Naive thymus-derived CD4-positive, alpha-beta T cell (primary cell): Measurements from ENCODE around the gene DERA. TPM values are rescaled to one million over a fixed set of nuclear protein-coding genes. Genes with fewer than 3 reads are reported as not detected.
"Not testable (repeated sequence)": the region's sequence is repeated elsewhere in the genome, so short reads cannot be mapped to it uniquely, and the experiment has no call there.

Source experiments
- ATAC-seq: fragments of 150-1000 bp; cut with Tn5 transposase; 2 replicates; pipeline ENCODE4 v1.10.0; 2021; ENCODE audit warnings: mild to moderate bottlenecking, moderate library complexity
- CTCF ChIA-PET: fragments of 350-600 bp; sonication (Branson Sonifier 250); formaldehyde crosslinking; loops from one replicate; lab custom pipeline; 2021; ENCODE audit warnings: antibody characterized with exemption; lab: Charles Lee
- POLR2A ChIA-PET: fragments of 350-600 bp; sonication (Branson Sonifier 250); formaldehyde crosslinking; loops from one replicate; lab custom pipeline; 2021; ENCODE audit warnings: antibody characterized with exemption, inconsistent platforms; lab: Charles Lee
- DNase-seq, 9 donors: peaks; one replicate each; pipeline versions ENCODE4 v3.0.0 to v3.0.0-alpha.2; 2020 to 2022; ENCODE audit warnings: mixed read lengths in 1 of 9
- H3K27ac ChIP-seq: one replicate; pipeline ENCODE4 v1.7.0; 2013; ENCODE audit warnings: mild to moderate bottlenecking, low read depth, low read length, moderate library complexity
- H3K27me3 ChIP-seq, 2 donors: one replicate each; pipeline ENCODE4 v1.7.0; 2013; ENCODE audit warnings: low read length in 2 of 2, mild to moderate bottlenecking in 2 of 2, moderate library complexity in 2 of 2; ENCODE audit not compliant: control insufficient read depth in 2 of 2, insufficient read depth in 2 of 2
- H3K36me3 ChIP-seq, 3 experiments: 1 replicate in 2 of 3; 2 replicates in 1 of 3; pipeline ENCODE4 v1.7.0; 2013; ENCODE audit warnings: low read length in 3 of 3, mild to moderate bottlenecking in 3 of 3, moderate library complexity in 1 of 3; ENCODE audit not compliant: insufficient read depth in 3 of 3, control insufficient read depth in 2 of 3
- H3K4me1 ChIP-seq, 2 donors: one replicate each; pipeline ENCODE4 v1.7.0; 2013; ENCODE audit warnings: low read length in 2 of 2, mild to moderate bottlenecking in 2 of 2, moderate library complexity in 1 of 2; ENCODE audit not compliant: control insufficient read depth in 2 of 2, insufficient read depth in 2 of 2
- H3K4me3 ChIP-seq: 2 replicates; pipeline ENCODE4 v1.7.0; 2013; ENCODE audit warnings: mild to moderate bottlenecking, low read length
- H3K9me3 ChIP-seq, 3 experiments: 1 replicate in 2 of 3; 2 replicates in 1 of 3; pipeline ENCODE4 v1.7.0; 2013; ENCODE audit warnings: low read length in 3 of 3; ENCODE audit not compliant: control insufficient read depth in 2 of 3
- H3K27ac Mint-ChIP-seq, 9 donors: one replicate each; pipeline ENCODE4 v1.8.0; 2020 to 2022; ENCODE audit warnings: mixed read lengths in 9 of 9, mild to moderate bottlenecking in 8 of 9, moderate library complexity in 5 of 9, inconsistent platforms in 2 of 9
- H3K27me3 Mint-ChIP-seq, 5 donors: one replicate each; pipeline ENCODE4 v1.8.0; 2021 to 2022; ENCODE audit warnings: mixed read lengths in 5 of 5, mild to moderate bottlenecking in 1 of 5
- H3K36me3 Mint-ChIP-seq, 5 donors: one replicate each; pipeline ENCODE4 v1.8.0; 2020 to 2022; ENCODE audit warnings: mixed read lengths in 5 of 5, mild to moderate bottlenecking in 3 of 5, inconsistent platforms in 1 of 5
- H3K4me1 Mint-ChIP-seq, 7 donors: one replicate each; pipeline ENCODE4 v1.8.0; 2020 to 2022; ENCODE audit warnings: mixed read lengths in 7 of 7, mild to moderate bottlenecking in 3 of 7, inconsistent platforms in 1 of 7
- H3K4me3 Mint-ChIP-seq, 10 donors: one replicate each; pipeline ENCODE4 v1.8.0; 2020 to 2022; ENCODE audit warnings: mild to moderate bottlenecking in 10 of 10, mixed read lengths in 10 of 10, moderate library complexity in 6 of 10, inconsistent platforms in 2 of 10
- H3K9me3 Mint-ChIP-seq, 11 donors: one replicate each; pipeline ENCODE4 v1.8.0; 2020 to 2022; ENCODE audit warnings: mixed read lengths in 11 of 11, mild to moderate bottlenecking in 4 of 11, inconsistent platforms in 1 of 11, moderate library complexity in 1 of 11
- intact Hi-C, 2 donors: fragments of 100-400 bp; cut with micrococcal nuclease; formaldehyde crosslinking; loops; one replicate each; pipeline ENCODE4 v1.15.1; 2023
- polyA plus RNA-seq, 2 donors: library from polyadenylated mRNA; unstranded; fragments of 300-500 nt; fragmentation: Illumina TruSeq; gene quantifications; one replicate each; pipeline ENCODE4 v1.2.3, GENCODE V29; 2021
- total RNA-seq, 6 experiments: library from RNA in 5 of 6; stranded (reverse) in 5 of 6; gene quantifications; 1 replicate in 5 of 6; 2 replicates in 1 of 6; pipeline ENCODE4 v1.2.3 and lab custom pipeline; 2021 to 2026

DERA gene
- total and polyA plus RNA-seq, 7 experiments from 2014 or later = 8.4 to 33.4 (median 14.6) TPM

DNA sequence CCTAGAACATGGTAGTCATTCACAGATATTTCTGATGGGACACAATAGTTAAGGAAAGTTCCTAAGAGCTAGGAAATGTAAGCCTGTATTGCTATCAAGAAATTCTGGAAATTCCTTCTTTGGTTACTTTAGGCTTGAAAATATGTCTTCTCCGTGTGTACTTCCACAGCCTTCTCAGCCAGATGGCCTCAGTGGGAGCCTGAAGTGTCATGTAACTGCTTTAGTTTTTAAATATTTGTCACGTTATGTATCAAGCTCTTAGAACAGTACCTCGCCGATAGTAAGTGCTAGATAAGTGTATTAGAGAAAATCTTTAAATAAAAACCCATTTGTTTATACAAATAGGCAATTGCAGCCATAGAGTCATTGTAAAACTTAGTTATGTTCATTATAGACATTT is 95.6 kb downstream of the DERA start:
- ChIA-PET POLR2A (no interaction called here), CTCF (no interaction called here)
- H3K36me3 ChIP-seq = no peaks in the 10 kb centered on the region
- peaks cover 0 to 1% (median 0%) of the 10 kb centered on the region in 7 donors for H3K4me1 Mint-ChIP-seq
- no peaks in the 10 kb centered on the region for H3K4me1 ChIP-seq
- no peak overlapping the region for H3K4me3 Mint-ChIP-seq
- DNase-seq (no peak), ATAC-seq (no peak)
- no peaks in the 10 kb centered on the region for H3K9me3 ChIP-seq
- H3K9me3 Mint-ChIP-seq = peaks cover 0 to 6% (median 0%) of the 10 kb centered on the region in 11 donors
- no peak overlapping the region for H3K27ac Mint-ChIP-seq
- intact Hi-C loops = no loop called here
- no peak overlapping the region for H3K27ac ChIP-seq
- peaks cover 2 to 70% (median 54%) of the 10 kb centered on the region in 5 donors for H3K36me3 Mint-ChIP-seq
- no peaks in the 10 kb centered on the region for H3K27me3 ChIP-seq
- no peaks in the 10 kb centered on the region for H3K27me3 Mint-ChIP-seq
- H3K4me3 ChIP-seq = no peak overlapping the region

GRCh38 chr12:16008421-16008824 is 97.3 kb downstream of the DERA start:
- H3K27ac Mint-ChIP-seq = no peak overlapping the region
- DNase-seq (no peak), ATAC-seq (no peak)
- intact Hi-C loops = no loop called here
- peaks cover 8 to 77% (median 63%) of the 10 kb centered on the region in 5 donors for H3K36me3 Mint-ChIP-seq
- peaks cover 0 to 1% (median 0%) of the 10 kb centered on the region in 7 donors for H3K4me1 Mint-ChIP-seq
- no peak overlapping the region for H3K4me3 Mint-ChIP-seq
- Histone ChIP-seq H3K27ac (no peak overlapping the region), H3K9me3 (no peaks in the 10 kb centered on the region), H3K27me3 (no peaks in the 10 kb centered on the region), H3K36me3 (no peaks in the 10 kb centered on the region), H3K4me1 (no peaks in the 10 kb centered on the region), H3K4me3 (no peak overlapping the region)
- POLR2A ChIA-PET = no interaction called here
- H3K27me3 Mint-ChIP-seq = no peaks in the 10 kb centered on the region
- CTCF ChIA-PET = no interaction called here
- peaks cover 4 to 22% (median 8%) of the 10 kb centered on the region in 11 donors for H3K9me3 Mint-ChIP-seq

DNA sequence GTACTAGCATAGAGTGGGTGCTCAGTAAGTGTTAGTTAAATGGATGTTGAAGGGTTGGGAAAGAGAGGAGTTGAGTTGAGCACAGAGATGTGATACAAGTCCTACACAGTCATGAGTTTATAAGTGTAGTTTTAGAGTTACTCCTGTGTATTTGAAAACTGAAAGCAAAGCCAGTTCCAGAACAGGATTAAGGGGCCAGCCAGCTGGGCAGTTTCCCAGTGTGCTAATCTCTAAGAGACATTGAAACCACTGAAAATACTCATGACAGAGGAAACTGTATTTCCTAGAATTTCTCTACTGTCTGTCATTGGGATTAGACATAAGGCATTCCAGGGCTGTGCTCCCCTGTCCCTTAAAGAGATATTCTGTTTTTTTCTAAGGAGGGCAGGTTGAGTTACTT is 101.0 kb downstream of the DERA start:
- H3K36me3 Mint-ChIP-seq = peaks cover 23 to 86% (median 75%) of the 10 kb centered on the region in 5 donors
- no peak overlapping the region for H3K4me3 ChIP-seq
- intact Hi-C loops = no loop called here
- peaks cover 0 to 11% (median 6%) of the 10 kb centered on the region in 3 experiments for H3K9me3 ChIP-seq
- H3K27ac Mint-ChIP-seq = no peak overlapping the region
- DNase-seq (no peak), ATAC-seq (no peak)
- H3K36me3 ChIP-seq = no peaks in the 10 kb centered on the region
- no peaks in the 10 kb centered on the region for H3K27me3 ChIP-seq
- POLR2A ChIA-PET = no interaction called here
- no peaks in the 10 kb centered on the region for H3K27me3 Mint-ChIP-seq
- H3K4me3 Mint-ChIP-seq = no peak overlapping the region
- H3K9me3 Mint-ChIP-seq = peaks cover 13 to 48% (median 27%) of the 10 kb centered on the region in 11 donors
- CTCF ChIA-PET = no interaction called here
- H3K4me1 Mint-ChIP-seq = peaks cover 0 to 1% (median 0%) of the 10 kb centered on the region in 7 donors
- H3K4me1 ChIP-seq = no peaks in the 10 kb centered on the region
- H3K27ac ChIP-seq = no peak overlapping the region

GRCh38 chr12:16013722-16014121 is 102.6 kb downstream of the DERA start:
- H3K4me1 Mint-ChIP-seq = not testable (repeated sequence)

DNA sequence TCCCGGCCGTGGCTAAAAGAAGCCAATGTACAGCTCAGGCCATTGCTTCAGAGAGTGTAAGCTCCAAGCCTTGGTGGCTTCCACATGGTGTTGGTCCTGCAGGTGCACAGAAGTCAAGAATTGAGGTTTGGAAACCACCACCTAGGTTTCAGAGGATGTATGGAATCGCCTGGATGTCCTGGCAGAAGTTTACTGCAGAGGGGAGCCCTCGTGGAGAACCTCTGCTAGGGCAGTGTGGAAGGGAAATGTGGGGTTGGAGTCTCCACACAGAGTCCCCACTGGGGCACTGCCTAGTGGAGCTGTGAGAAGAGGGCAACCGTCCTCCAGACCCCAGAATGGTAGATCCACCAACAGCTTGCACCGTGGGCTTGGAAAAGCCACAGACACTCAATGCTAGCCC is 103.3 kb downstream of the DERA start:
- H3K9me3 ChIP-seq = peaks cover 0 to 11% (median 6%) of the 10 kb centered on the region in 3 experiments
- H3K36me3 Mint-ChIP-seq = peaks cover 29 to 88% (median 84%) of the 10 kb centered on the region in 5 donors
- H3K27ac ChIP-seq, H3K4me1 ChIP-seq, H3K27me3 ChIP-seq, H3K36me3 ChIP-seq, ATAC-seq, intact Hi-C loops, DNase-seq, POLR2A ChIA-PET, H3K27me3 Mint-ChIP-seq, H3K27ac Mint-ChIP-seq, CTCF ChIA-PET, H3K4me3 Mint-ChIP-seq, H3K4me3 ChIP-seq, H3K4me1 Mint-ChIP-seq: not testable (repeated sequence)
- peaks cover 13 to 56% (median 30%) of the 10 kb centered on the region in 11 donors for H3K9me3 Mint-ChIP-seq

More at GRCh38 chr12:16013722-16014121, 102.6 kb downstream of the DERA start:
- H3K36me3 ChIP-seq, H3K27me3 Mint-ChIP-seq, H3K4me3 ChIP-seq, DNase-seq, H3K27ac Mint-ChIP-seq, H3K4me1 ChIP-seq, ATAC-seq, intact Hi-C loops, POLR2A ChIA-PET, CTCF ChIA-PET, H3K27me3 ChIP-seq, H3K27ac ChIP-seq, H3K4me3 Mint-ChIP-seq: not testable (repeated sequence)
- Mint-ChIP-seq H3K9me3 (peaks cover 13 to 49% (median 27%) of the 10 kb centered on the region in 11 donors), H3K36me3 (peaks cover 29 to 85% (median 82%) of the 10 kb centered on the region in 5 donors)
- peaks cover 0 to 11% (median 6%) of the 10 kb centered on the region in 3 experiments for H3K9me3 ChIP-seq

GRCh38 chr12:16016748-16017147 is 105.6 kb downstream of the DERA start:
- H3K36me3 Mint-ChIP-seq = peaks cover 38 to 93% (median 90%) of the 10 kb centered on the region in 5 donors
- no peak for DNase-seq
- H3K9me3 Mint-ChIP-seq = peaks cover 21 to 71% (median 45%) of the 10 kb centered on the region in 11 donors

GRCh38 chr12:16018306-16018705 is 107.2 kb downstream of the DERA start:
- H3K36me3 ChIP-seq = no peaks in the 10 kb centered on the region
- no peaks in the 10 kb centered on the region for H3K4me1 Mint-ChIP-seq
- no peaks in the 10 kb centered on the region for H3K27me3 Mint-ChIP-seq
- no peak overlapping the region for H3K4me3 ChIP-seq
- H3K27me3 ChIP-seq = no peaks in the 10 kb centered on the region
- H3K9me3 Mint-ChIP-seq = peaks cover 15 to 71% (median 46%) of the 10 kb centered on the region in 11 donors
- ChIA-PET POLR2A (no interaction called here), CTCF (no interaction called here)
- intact Hi-C loops = no loop called here
- no peak overlapping the region for H3K27ac Mint-ChIP-seq
- no peaks in the 10 kb centered on the region for H3K4me1 ChIP-seq
- H3K27ac ChIP-seq = no peak overlapping the region
- no peak overlapping the region for H3K4me3 Mint-ChIP-seq
- peaks cover 0 to 28% (median 6%) of the 10 kb centered on the region in 3 experiments for H3K9me3 ChIP-seq
- ATAC-seq = no peak
- peaks cover 34 to 90% (median 86%) of the 10 kb centered on the region in 5 donors for H3K36me3 Mint-ChIP-seq
- DNase-seq = no peak

More at GRCh38 chr12:16016748-16017147, 105.6 kb downstream of the DERA start:
- peaks cover 0 to 27% (median 6%) of the 10 kb centered on the region in 3 experiments for H3K9me3 ChIP-seq
- H3K27ac Mint-ChIP-seq = no peak overlapping the region
- H3K27me3 Mint-ChIP-seq = no peaks in the 10 kb centered on the region
- H3K36me3 ChIP-seq = no peaks in the 10 kb centered on the region
- intact Hi-C loops = no loop called here
- CTCF ChIA-PET = no interaction called here
- no peaks in the 10 kb centered on the region for H3K4me1 Mint-ChIP-seq
- H3K4me3 Mint-ChIP-seq = no peak overlapping the region
- no peak overlapping the region for H3K27ac ChIP-seq
- POLR2A ChIA-PET = no interaction called here
- no peaks in the 10 kb centered on the region for H3K4me1 ChIP-seq
- H3K4me3 ChIP-seq = no peak overlapping the region
- ATAC-seq = no peak
- H3K27me3 ChIP-seq = no peaks in the 10 kb centered on the region
